Hepatocyte (in vitro differentiated cells): Measurements from ENCODE around the gene BMP7. TPM values are rescaled to one million over a fixed set of nuclear protein-coding genes. Genes with fewer than 3 reads are reported as not detected.

ENCODE experiments used
- DNase-seq: peaks from one replicate; pipeline ENCODE4 v3.0.0-alpha.2; 2016; ENCODE audit warnings: low spot score
- H2AFZ ChIP-seq: fragments of 200-600 bp; sonication (generic); 2 replicates; pipeline ENCODE4 v1.6.0; 2016; ENCODE audit warnings: antibody characterized with exemption, mild to moderate bottlenecking
- H3K27ac ChIP-seq: fragments of 200-600 bp; sonication (generic); 2 replicates; pipeline ENCODE4 v1.5.1; 2016; ENCODE audit warnings: mild to moderate bottlenecking
- H3K27me3 ChIP-seq: fragments of 200-600 bp; sonication (generic); 2 replicates; pipeline ENCODE4 v1.6.1; 2016
- H3K36me3 ChIP-seq: fragments of 200-600 bp; sonication (generic); replicated peaks from 2 replicates; pipeline ENCODE4 v1.5.1; 2016; ENCODE audit warnings: low read depth; ENCODE audit not compliant: insufficient read depth
- H3K4me1 ChIP-seq: fragments of 200-600 bp; sonication (generic); 2 replicates; pipeline ENCODE4 v1.5.1; 2016; ENCODE audit warnings: mild to moderate bottlenecking, moderate library complexity; ENCODE audit not compliant: insufficient read depth
- H3K4me2 ChIP-seq: fragments of 200-600 bp; sonication (generic); 2 replicates; pipeline ENCODE4 v1.6.0; 2016
- H3K4me3 ChIP-seq: fragments of 200-600 bp; sonication (generic); 2 replicates; pipeline ENCODE4 v1.5.1; 2016; ENCODE audit warnings: mild to moderate bottlenecking
- H3K79me2 ChIP-seq: fragments of 200-600 bp; sonication (generic); 2 replicates; pipeline ENCODE4 v1.6.0; 2017; ENCODE audit warnings: mild to moderate bottlenecking
- H3K9me2 ChIP-seq: fragments of 200-600 bp; sonication (generic); replicated peaks from 2 replicates; pipeline ENCODE4 v1.6.0; 2017; ENCODE audit warnings: mild to moderate bottlenecking; ENCODE audit not compliant: insufficient read depth
- H3K9me3 ChIP-seq: fragments of 200-600 bp; sonication (generic); 2 replicates; pipeline ENCODE4 v1.5.1; 2016; ENCODE audit warnings: low read depth, mild to moderate bottlenecking
- H4K20me1 ChIP-seq: fragments of 200-600 bp; sonication (generic); 2 replicates; pipeline ENCODE4 v1.6.0; 2016; ENCODE audit warnings: mild to moderate bottlenecking; ENCODE audit not compliant: insufficient read depth, poor library complexity, severe bottlenecking
- CTCF ChIP-seq: fragments of 200-600 bp; sonication (generic); IDR thresholded peaks from 2 replicates; pipeline ENCODE4 v1.5.1; 2016; ENCODE audit warnings: antibody characterized with exemption, mild to moderate bottlenecking; ENCODE audit not compliant: poor library complexity
- EZH2 ChIP-seq: fragments of 200-600 bp; sonication (generic); IDR thresholded peaks from 2 replicates; pipeline ENCODE4 v1.6.1; 2016; ENCODE audit warnings: antibody characterized with exemption, mild to moderate bottlenecking, borderline replicate concordance
- EZH2phosphoT487 ChIP-seq: fragments of 200-600 bp; sonication (generic); IDR thresholded peaks from one replicate; pipeline ENCODE4 v1.6.1; 2018; ENCODE audit warnings: antibody characterized with exemption, mild to moderate bottlenecking, low read depth, moderate library complexity; ENCODE audit not compliant: unreplicated experiment, severe bottlenecking
- WGBS: methylation state at CpG from one replicate; pipeline ENCODE4 v1.1.6; 2016; ENCODE audit warnings: low lambda C conversion rate; ENCODE audit errors: missing lambda C conversion rate; 5-methylcytosine and 5-hydroxymethylcytosine counted together
- polyA plus RNA-seq: library from polyadenylated mRNA; unstranded; fragments of >200 nt; fragmentation: Nextera tagmentation; extraction: Ambion mirVana; gene quantifications from 2 replicates; pipeline ENCODE4 v1.2.1, GENCODE V29; 2016
- total RNA-seq: library from RNA; depleted of rRNA; stranded (reverse); fragments of >200 nt; gene quantifications from 2 replicates; pipeline ENCODE4 v1.2.3, GENCODE V29; 2014

BMP7 gene
- total and polyA plus RNA-seq, 2 experiments from 2014 or later = 9.1 to 14.8 TPM

DNA sequence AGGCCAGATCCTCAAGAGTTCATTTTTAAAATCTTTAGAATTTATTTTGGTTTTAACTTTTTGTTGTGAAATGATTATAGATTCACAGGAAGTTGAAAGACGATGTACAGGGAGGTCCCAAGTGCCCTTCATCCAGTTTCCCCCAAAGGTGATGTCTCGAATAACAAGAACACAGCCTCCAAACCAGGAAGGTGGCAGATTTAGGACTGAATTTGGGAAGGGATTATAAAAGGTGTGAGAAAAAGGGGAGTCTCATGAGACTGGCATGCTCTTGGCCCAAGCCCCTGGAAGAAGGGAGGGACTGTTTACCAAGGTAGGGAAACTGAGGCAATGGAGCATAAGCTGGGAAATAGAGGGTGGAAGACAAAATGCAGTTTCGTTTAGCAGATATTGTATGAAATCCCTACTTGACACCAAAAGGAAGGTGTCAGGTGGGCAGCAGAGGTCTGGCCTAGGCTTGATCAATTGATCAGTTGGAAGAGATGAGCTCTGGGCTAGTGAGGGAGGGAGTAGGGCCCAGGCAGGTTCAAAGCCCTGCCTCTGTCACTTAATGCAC is 81.2 kb downstream of the BMP7 start:
- no peak overlapping the region for H2AFZ ChIP-seq
- H3K79me2 ChIP-seq = no peaks in the 10 kb centered on the region
- no peaks in the 10 kb centered on the region for H3K27me3 ChIP-seq
- WGBS = 99% methylated on average over 3 of the region's 3 CpGs
- H3K4me3 ChIP-seq = no peak overlapping the region
- TF ChIP-seq EZH2 (no peak), CTCF (no peak), EZH2phosphoT487 (no peak)
- no peaks in the 10 kb centered on the region for H4K20me1 ChIP-seq
- H3K4me2 ChIP-seq = no peak overlapping the region
- H3K9me2 ChIP-seq = no peaks in the 10 kb centered on the region
- no peak overlapping the region for H3K27ac ChIP-seq
- no peak for DNase-seq
- no peaks in the 10 kb centered on the region for H3K36me3 ChIP-seq
- no peaks in the 10 kb centered on the region for H3K4me1 ChIP-seq
- no peaks in the 10 kb centered on the region for H3K9me3 ChIP-seq

GRCh38 chr20:57183457-57184009 is 82.9 kb downstream of the BMP7 start:
- H4K20me1 ChIP-seq = no peaks in the 10 kb centered on the region
- no peaks in the 10 kb centered on the region for H3K79me2 ChIP-seq
- WGBS = 92% methylated on average over 19 of the region's 19 CpGs
- no peak for DNase-seq
- no peaks in the 10 kb centered on the region for H3K9me3 ChIP-seq
- H3K27me3 ChIP-seq = no peaks in the 10 kb centered on the region
- H3K36me3 ChIP-seq = no peaks in the 10 kb centered on the region
- no peak for TF ChIP-seq CTCF
- TF ChIP-seq EZH2phosphoT487 = no peak
- TF ChIP-seq EZH2 = no peak
- H3K9me2 ChIP-seq = no peaks in the 10 kb centered on the region
- H2AFZ ChIP-seq = no peak overlapping the region
- no peak overlapping the region for H3K27ac ChIP-seq
- no peaks in the 10 kb centered on the region for H3K4me1 ChIP-seq
- H3K4me2 ChIP-seq = no peak overlapping the region
- H3K4me3 ChIP-seq = no peak overlapping the region

DNA sequence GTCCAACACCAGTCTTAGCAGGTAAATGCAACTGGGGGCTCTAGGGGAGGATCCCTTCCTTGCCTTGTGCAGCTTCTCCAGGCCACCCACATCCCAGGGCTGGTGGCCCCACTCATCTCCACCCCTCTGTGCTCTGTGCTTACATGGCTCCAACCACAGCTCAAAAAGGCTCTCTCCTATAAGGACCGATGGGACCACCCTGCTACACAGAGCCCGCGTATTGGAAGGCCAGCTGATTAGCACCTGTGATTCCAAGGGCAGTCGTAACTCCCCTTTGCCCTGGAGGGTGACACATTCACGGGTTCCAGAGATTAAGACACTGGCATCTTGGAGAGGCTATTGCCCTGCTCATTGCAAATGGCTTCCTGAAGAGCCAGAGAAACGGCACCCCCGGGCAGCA is 84.8 kb downstream of the BMP7 start:
- H3K9me2 ChIP-seq = no peaks in the 10 kb centered on the region
- no peaks in the 10 kb centered on the region for H3K79me2 ChIP-seq
- no peaks in the 10 kb centered on the region for H3K36me3 ChIP-seq
- H4K20me1 ChIP-seq = no peaks in the 10 kb centered on the region
- H3K4me2 ChIP-seq = no peak overlapping the region
- no peaks in the 10 kb centered on the region for H3K9me3 ChIP-seq
- H3K4me1 ChIP-seq = no peaks in the 10 kb centered on the region
- no peak overlapping the region for H2AFZ ChIP-seq
- TF ChIP-seq CTCF = no peak
- no peak for TF ChIP-seq EZH2phosphoT487
- no peak for TF ChIP-seq EZH2
- no peak overlapping the region for H3K4me3 ChIP-seq
- H3K27me3 ChIP-seq = no peaks in the 10 kb centered on the region
- 73% methylated on average over 7 of the region's 7 CpGs for WGBS
- no peak overlapping the region for H3K27ac ChIP-seq
- no peak for DNase-seq
